Activated gamma-delta T cell treated with anti-CD3 and anti-CD28 coated beads, Interleukin-2, amount 50 U/mL, for 16 hours (primary cell): ENCODE measurements around the gene IFNE.
"Not testable (repeated sequence)": the region's sequence is repeated elsewhere in the genome, so short reads cannot be mapped to it uniquely, and the experiment has no call there.

Source experiments
- DNase-seq: peaks from one replicate; pipeline ENCODE4 v3.0.0-alpha.2; 2020; ENCODE audit warnings: low read depth

The IFNE gene

GRCh38 chr9:21491756-21492155 lies 9.6 kb upstream of the IFNE start:
- no peak for DNase-seq

GRCh38 chr9:21481470-21482056 lies 550 bp downstream of the IFNE start:
- no peak for DNase-seq

DNA sequence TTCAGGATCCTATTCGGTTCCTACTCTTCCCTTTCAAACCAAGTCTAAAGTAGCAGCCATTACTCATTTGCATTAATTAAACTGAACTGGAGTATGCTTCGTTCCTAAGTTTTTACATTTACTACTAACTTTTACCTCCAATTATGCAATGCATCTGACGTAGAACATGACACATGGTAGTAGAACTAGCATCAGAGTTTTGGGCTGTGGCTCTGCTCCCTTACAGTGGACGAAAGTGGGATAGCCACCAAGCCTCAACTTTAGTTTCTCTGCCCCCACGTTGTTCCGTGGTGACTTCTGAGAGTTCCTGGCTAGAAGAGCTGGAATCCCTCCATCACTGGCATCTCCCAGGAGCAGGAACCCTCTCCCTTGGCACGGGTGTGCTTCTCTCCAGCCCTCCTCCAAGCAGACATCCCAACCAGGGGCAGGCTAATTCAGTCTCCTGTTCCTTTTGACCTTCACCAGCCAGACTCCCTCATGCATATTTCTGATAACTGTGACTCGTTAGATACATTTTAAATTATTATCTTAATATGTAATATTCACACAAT lies 2.9 kb downstream of the IFNE start:
- no peak for DNase-seq

DNA sequence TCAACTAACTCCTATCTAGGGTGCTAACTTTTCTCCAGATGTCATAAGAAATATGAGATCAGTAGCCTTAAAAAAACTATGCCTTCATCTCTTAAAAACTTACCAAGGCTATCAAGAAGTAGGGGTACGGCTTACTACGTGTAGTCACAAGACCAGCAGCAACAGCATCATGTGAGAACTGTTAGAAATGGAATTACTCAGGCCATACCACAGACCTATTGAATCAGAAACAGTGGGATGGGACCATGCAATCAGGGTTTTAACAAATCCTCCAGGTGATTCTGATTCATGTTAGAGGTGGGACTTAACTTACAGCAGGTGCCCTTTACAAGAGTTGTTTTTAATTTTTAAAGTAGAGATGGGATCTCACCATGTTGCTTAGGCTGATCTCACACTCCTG lies 4.6 kb downstream of the IFNE start:
- no peak for DNase-seq

- DNase-seq = no peak
Observed at GRCh38 chr9:21473236-21473635, 8.9 kb downstream of the IFNE start.

DNA sequence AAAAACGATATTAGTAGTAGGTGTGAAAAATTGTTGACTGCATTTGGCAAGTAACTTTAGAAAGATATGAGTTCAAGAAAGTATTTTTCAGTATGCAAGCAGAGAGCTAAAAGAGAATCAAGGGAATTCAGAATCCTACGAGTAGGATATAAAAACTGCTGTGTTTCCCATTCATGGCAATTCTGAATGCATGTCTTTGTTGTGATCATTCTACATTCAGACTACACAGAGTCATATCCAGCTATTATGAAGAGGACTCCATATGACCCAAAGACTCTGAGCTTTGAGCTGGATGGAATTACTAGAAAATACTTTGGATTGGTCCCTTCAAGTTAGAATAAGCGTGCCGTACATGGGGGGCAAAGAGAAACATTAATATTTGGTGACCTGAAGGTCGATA lies 12.0 kb downstream of the IFNE start:
- DNase-seq = no peak

DNA sequence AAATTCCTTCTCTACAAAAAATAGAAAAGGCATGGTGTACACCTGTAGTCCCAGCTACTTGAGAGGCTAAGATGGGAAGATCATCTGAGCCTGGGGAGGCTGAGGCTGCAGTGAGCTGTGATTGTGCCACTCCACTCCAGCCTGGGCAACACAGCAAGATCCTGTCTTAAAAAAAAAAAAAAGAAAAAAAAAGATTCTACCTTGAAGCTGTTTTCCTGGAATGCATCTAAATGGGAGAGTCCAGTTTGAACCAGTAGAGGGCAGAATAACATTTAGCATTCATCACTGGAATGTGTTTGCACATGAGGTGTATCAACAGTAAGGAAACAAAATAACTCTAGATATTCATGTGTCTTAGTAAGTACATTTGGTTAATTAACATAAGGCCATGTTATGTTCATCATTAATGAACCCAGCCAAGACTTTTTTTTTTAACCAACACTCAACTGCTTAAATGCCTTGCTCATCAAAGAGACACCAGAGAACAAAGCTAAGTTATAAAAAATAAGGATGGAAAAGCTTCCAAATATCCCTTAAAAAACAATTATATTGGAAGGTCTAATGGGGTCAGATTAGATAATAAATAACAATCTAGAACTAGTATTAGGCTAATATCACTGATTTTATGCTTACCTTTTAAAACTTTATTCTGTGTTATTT lies 16.1 kb downstream of the IFNE start:
- DNase-seq = no peak

DNA sequence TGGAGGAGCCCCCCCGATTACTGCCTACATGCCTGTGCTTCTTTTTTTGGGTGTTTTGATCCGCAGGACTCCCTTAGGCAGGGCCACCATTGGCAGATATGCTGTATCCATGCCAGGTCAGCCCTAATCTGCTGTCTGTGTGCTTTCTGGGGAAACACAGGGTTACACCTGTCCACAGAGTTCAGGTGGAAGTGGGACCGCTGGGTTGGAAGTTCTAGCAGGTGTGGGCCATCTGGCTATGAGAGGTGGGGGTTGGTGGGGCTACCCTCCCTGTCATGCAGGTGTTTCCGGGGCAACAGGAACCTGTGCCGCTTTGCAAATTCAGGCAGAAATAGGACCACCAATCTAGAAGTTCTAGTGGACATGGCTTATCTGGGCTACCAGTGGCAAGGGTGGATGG lies 17.0 kb downstream of the IFNE start:
- no peak for DNase-seq

DNA sequence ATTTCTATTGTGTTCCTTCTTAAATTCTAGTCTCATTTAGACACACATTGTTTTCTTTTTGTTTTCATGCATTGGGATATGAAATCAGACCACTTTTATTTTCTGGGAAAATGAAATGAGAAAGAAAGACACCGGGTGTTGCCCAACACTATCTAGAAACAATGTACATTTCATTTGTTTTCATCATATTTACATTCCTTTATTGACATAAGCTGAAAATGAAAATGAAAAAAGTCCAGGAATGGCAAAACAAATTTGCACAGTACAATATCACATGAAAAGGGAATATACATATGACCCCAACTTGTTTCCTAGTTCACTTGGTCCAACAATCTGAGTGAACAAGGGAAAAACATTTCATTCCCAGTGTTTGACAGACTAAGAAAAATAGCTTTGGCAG lies 20.7 kb downstream of the IFNE start:
- DNase-seq = no peak

- no peak for DNase-seq
Observed at GRCh38 chr9:21455320-21455719, 26.8 kb downstream of the IFNE start.

GRCh38 chr9:21454149-21454548 lies 28.0 kb downstream of the IFNE start:
- no peak for DNase-seq

- no peak for DNase-seq
Observed at GRCh38 chr9:21452681-21453080, 29.4 kb downstream of the IFNE start.

GRCh38 chr9:21450733-21451394 lies 31.2 kb downstream of the IFNE start:
- no peak for DNase-seq

DNA sequence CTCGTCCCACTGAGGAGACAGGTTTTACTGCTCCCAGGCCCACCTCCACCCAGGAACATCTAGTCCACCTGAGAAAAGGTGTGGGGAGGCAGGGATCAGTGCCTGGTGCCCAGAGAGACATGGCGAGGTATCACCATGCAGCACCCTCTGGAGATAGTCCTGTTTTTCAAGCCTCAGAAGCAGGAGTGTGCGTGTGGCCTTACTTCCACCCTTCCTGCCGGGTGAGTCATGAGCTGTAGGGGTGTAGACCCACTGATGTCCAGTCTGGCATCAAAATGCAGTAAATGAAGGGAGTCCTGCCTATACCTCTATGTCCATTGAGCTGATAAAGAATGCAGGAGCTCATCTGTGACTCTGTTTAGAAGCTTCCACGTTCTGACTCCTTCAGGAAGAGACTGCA lies 32.8 kb downstream of the IFNE start:
- not testable (repeated sequence) for DNase-seq

DNA sequence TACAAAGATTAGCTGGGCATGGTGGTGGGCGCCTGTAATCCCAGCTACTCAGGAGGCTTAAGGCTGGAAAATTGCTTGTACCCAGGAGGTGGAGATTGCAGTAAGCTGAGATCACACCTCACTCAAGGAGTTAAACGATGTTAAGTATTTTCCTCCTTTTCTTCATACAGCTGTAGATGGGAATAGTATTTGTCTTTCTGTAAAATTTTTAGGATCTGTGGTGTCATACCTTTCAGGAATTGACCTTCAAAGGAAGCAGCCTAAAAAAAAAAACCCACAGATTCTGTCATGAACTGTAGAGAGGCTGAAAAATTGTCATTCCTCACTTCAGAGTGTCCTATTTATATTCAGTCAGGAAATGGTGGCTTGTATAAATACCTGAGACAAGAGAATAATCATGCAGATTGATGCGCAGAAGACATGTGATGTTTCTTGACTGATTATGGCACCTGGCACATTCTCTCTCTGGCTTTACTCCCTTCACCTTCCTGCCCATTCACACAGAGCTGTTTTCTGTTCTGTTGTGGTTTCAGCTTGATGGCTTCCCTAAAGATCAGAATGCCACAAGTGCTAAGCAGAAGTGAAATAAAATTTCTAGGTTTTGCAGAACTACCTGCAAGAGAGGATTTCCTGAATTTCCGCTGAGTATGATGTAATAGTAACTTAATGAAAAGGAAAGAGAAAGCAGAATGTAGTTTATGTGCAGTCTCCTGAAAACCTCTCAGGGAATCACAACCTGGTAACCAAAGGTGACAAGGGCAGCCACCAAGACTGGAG lies 38.1 kb downstream of the IFNE start:
- no peak for DNase-seq

DNA sequence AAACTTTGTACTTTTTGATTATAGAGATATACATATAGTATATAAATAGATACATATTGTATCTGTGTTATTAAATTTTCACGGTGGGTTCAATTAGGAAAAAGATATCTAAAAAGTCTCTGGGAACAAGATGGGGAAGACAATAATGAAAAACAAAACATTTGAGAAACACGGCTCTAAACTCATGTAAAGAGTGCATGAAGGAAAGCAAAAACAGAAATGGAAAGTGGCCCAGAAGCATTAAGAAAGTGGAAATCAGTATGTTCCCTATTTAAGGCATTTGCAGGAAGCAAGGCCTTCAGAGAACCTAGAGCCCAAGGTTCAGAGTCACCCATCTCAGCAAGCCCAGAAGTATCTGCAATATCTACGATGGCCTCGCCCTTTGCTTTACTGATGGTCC lies 42.0 kb downstream of the IFNE start, which contains the start of gene IFNA1:
Gene IFNA1, plus strand, starts transcription at position 301 of the 400 bp plus-strand sequence. Its CDS starts 69 bp downstream, at position 370.
- DNase-seq = no peak

GRCh38 chr9:21435015-21435383 lies 47.1 kb downstream of the IFNE start:
- not testable (repeated sequence) for DNase-seq

DNA sequence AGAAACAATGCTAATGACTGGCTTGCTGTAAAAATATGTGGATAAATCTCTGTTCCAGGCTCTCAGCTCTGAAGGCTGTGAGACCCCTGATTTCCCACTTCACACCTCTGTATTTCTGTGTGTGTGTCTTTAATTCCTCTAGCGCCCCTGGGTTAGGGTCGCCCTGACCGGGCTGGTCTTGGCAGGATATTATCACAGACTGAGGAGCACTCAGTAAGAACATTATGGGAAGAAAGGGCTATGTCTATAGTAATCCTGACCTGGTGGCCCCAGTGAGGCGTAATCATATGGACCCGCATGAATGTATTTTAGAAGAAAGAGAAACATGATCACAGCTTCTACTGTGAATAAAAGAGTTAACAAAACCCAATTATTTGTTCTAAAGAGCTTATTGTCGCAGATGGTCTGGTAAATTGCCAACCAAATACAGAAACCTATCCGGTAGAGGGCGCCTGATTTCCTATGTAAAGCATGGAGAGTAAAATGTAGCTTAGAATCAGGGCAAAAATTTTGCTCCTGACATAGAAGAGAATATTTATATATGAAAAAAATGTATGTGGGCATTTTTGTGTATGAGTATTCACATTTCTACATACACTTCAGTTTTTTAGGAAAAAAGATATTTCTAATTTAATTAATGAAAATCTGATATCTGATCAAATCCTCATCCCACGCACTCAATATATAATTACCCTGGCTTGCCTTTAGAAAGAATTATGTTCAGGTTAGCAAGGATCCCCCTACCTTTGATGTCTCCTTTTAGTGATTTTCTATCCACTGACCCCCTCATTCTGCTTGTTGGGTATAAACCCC lies 47.7 kb downstream of the IFNE start:
- peak; percentile 11 for DNase-seq

DNA sequence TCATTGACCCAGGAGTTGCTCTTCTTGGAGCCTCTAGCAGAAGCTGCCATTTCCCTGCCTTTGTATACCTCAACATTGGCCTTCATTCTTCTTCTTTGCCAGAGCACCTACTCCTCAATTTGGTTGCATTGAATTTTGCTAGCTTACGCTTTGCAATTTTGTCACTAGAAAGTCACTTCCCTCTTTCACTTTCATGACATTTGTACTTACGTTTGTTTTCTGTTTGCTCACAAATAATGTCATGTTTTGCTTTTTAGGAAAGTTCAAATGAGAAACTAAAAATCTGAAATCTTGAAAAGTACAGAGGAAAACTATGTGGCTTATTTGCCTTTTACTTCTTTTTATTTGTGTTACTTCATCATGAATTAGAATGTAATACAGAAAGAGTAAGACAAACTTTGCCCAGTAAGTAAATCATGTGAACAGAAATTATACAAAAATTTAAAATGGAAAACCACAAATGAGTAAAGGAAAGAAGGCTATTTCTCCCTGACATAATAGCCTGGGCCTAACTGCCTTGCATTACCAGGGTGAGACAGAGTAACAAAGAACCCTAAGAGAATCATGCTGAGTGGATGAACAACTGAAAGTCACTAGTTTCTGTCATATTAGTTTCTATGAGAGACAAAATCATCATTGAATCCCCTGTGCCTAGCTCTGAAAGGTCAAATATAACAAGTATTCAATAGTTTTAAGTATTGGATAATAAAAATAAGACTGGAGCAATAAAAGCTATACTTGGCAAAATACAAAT lies 49.3 kb downstream of the IFNE start:
- no peak for DNase-seq
